Epithelial cell of prostate (primary cell): ENCODE measurements around the gene LCMT1.
"Not testable (repeated sequence)": the region's sequence is repeated elsewhere in the genome, so short reads cannot be mapped to it uniquely, and the experiment has no call there.

Experiments
- DNase-seq: peaks from one replicate; pipeline ENCODE4 v3.0.0-alpha.2; 2011; ENCODE audit warnings: low read depth, low spot score
- H3K27ac ChIP-seq: fragments of 450-650 bp; 2 replicates; pipeline ENCODE4 v1.5.1; 2017; ENCODE audit warnings: mild to moderate bottlenecking

The LCMT1 gene

GRCh38 chr16:25177831-25178688, 66.5 kb downstream of the LCMT1 start:
- H3K27ac ChIP-seq = no peak overlapping the region
- DNase-seq = no peak

- not testable (repeated sequence) for DNase-seq, H3K27ac ChIP-seq
Observed at GRCh38 chr16:25181236-25181635, 69.7 kb downstream of the LCMT1 start.

GRCh38 chr16:25184771-25185170, 73.2 kb downstream of the LCMT1 start:
- DNase-seq = no peak

GRCh38 chr16:25187491-25187795, 75.9 kb downstream of the LCMT1 start:
- H3K27ac ChIP-seq = no peak overlapping the region
- DNase-seq = no peak

More at GRCh38 chr16:25184771-25185170, 73.2 kb downstream of the LCMT1 start:
- H3K27ac ChIP-seq = no peak overlapping the region

GRCh38 chr16:25189305-25189704, 77.8 kb downstream of the LCMT1 start:
- no peak overlapping the region for H3K27ac ChIP-seq
- DNase-seq = no peak

- no peak overlapping the region for H3K27ac ChIP-seq
- no peak for DNase-seq
Observed at GRCh38 chr16:25192096-25192495, 80.6 kb downstream of the LCMT1 start.

- no peak overlapping the region for H3K27ac ChIP-seq
- no peak for DNase-seq
Observed at GRCh38 chr16:25194273-25194878, 82.8 kb downstream of the LCMT1 start.

GRCh38 chr16:25198021-25198420, 86.5 kb downstream of the LCMT1 start:
- DNase-seq = peak; percentile 14
- H3K27ac ChIP-seq = peak overlapping the region; percentile 13

- no peak overlapping the region for H3K27ac ChIP-seq
- DNase-seq = no peak
Observed at GRCh38 chr16:25199457-25199856, 87.9 kb downstream of the LCMT1 start.

GRCh38 chr16:25210758-25211157, 99.2 kb downstream of the LCMT1 start:
- no peak for DNase-seq
- no peak overlapping the region for H3K27ac ChIP-seq

GRCh38 chr16:25212636-25213035, 101.1 kb downstream of the LCMT1 start:
- H3K27ac ChIP-seq = no peak overlapping the region
- no peak for DNase-seq

- no peak for DNase-seq
- H3K27ac ChIP-seq = no peak overlapping the region
Observed at GRCh38 chr16:25213709-25214397, 102.3 kb downstream of the LCMT1 start.

GRCh38 chr16:25217112-25217511, 105.6 kb downstream of the LCMT1 start:
- no peak for DNase-seq
- H3K27ac ChIP-seq = no peak overlapping the region

- DNase-seq = no peak
- H3K27ac ChIP-seq = no peak overlapping the region
Observed at GRCh38 chr16:25217921-25218320, 106.4 kb downstream of the LCMT1 start.

GRCh38 chr16:25219070-25219737, 107.7 kb downstream of the LCMT1 start:
- no peak for DNase-seq
- H3K27ac ChIP-seq = no peak overlapping the region

GRCh38 chr16:25222959-25223358, 111.4 kb downstream of the LCMT1 start:
- H3K27ac ChIP-seq = no peak overlapping the region
- DNase-seq = no peak

GRCh38 chr16:25223964-25224363, 112.4 kb downstream of the LCMT1 start:
- DNase-seq = no peak
- no peak overlapping the region for H3K27ac ChIP-seq

GRCh38 chr16:25224731-25225319, 113.3 kb downstream of the LCMT1 start:
- DNase-seq = no peak

More at GRCh38 chr16:25224731-25225319, 113.3 kb downstream of the LCMT1 start:
- H3K27ac ChIP-seq = no peak overlapping the region
